H1 (cell line): Measurements from ENCODE around the gene HSPA1L. TPM values are rescaled to one million over a fixed set of nuclear protein-coding genes. Genes with fewer than 3 reads are reported as not detected.
"Not testable (repeated sequence)": the region's sequence is repeated elsewhere in the genome, so short reads cannot be mapped to it uniquely, and the experiment has no call there.

Experiments
- CTCF ChIA-PET: fragments of 300-600 bp; sonication (Branson Sonifier 250); formaldehyde crosslinking; loops from one replicate; lab custom pipeline; 2021; ENCODE audit not compliant: partially characterized antibody; lab: Charles Lee
- POLR2A ChIA-PET: fragments of 300-600 bp; sonication (Branson Sonifier 250); formaldehyde crosslinking; loops from one replicate; lab custom pipeline; 2021; ENCODE audit warnings: inconsistent platforms; ENCODE audit not compliant: partially characterized antibody; lab: Charles Lee
- DNase-seq, 2 experiments: peaks; one replicate each; pipeline versions ENCODE4 v3.0.0 to v3.0.0-alpha.2; 2010 to 2022; ENCODE audit warnings: low spot score in 2 of 2, low read depth in 1 of 2, mixed read lengths in 1 of 2
- FAIRE-seq: peaks from 2 replicates; lab custom pipeline; 2011; peaks lifted over from hg19 to GRCh38; lab: Jason Lieb, UNC
- H2AFZ ChIP-seq: 2 replicates; pipeline ENCODE4 v1.8.1; 2012; ENCODE audit warnings: low read length, inconsistent platforms
- H2AK5ac ChIP-seq: 2 replicates; pipeline ENCODE4 v1.6.1; 2013; ENCODE audit warnings: low read depth, low read length
- H2BK120ac ChIP-seq: replicated peaks from 2 replicates; pipeline ENCODE3; 2013; ENCODE audit warnings: low read depth, low read length, inconsistent platforms
- H2BK12ac ChIP-seq: 2 replicates; pipeline ENCODE4 v1.6.1; 2013; ENCODE audit warnings: low read depth, low read length
- H2BK15ac ChIP-seq: 2 replicates; pipeline ENCODE4 v1.6.1; 2013; ENCODE audit warnings: low read length
- H2BK20ac ChIP-seq: 2 replicates; pipeline ENCODE4 v1.6.1; 2013; ENCODE audit warnings: low read length
- H2BK5ac ChIP-seq: 2 replicates; pipeline ENCODE4 v1.6.1; 2013; ENCODE audit warnings: low read depth, low read length
- H3K14ac ChIP-seq: 2 replicates; pipeline ENCODE4 v1.6.1; 2013; ENCODE audit warnings: inconsistent platforms; ENCODE audit not compliant: insufficient read length
- H3K18ac ChIP-seq: 2 replicates; pipeline ENCODE4 v1.6.1; 2013; ENCODE audit warnings: low read length; ENCODE audit errors: extremely low read depth
- H3K23ac ChIP-seq: 2 replicates; pipeline ENCODE4 v1.6.1; 2013; ENCODE audit warnings: inconsistent platforms; ENCODE audit not compliant: insufficient read length
- H3K23me2 ChIP-seq: 2 replicates; pipeline ENCODE4 v1.6.1; 2013; ENCODE audit warnings: low read depth, low read length
- H3K27ac ChIP-seq: 2 replicates; pipeline ENCODE4 v1.6.1; 2011; ENCODE audit warnings: low read depth, low read length, inconsistent platforms
- H3K27me3 ChIP-seq, 4 experiments: replicated peaks in 1 of 4; 1 replicate in 1 of 4; 2 replicates in 3 of 4; pipeline versions ENCODE4 v1.6.1 to v1.8.1; 2011 to 2013; ENCODE audit warnings: low read length in 3 of 4, mild to moderate bottlenecking in 3 of 4, inconsistent platforms in 2 of 4, mixed read lengths in 2 of 4, moderate library complexity in 1 of 4; ENCODE audit not compliant: control insufficient read depth in 3 of 4, insufficient read depth in 3 of 4; ENCODE audit errors: extremely low read depth in 1 of 4
- H3K36me3 ChIP-seq, 4 experiments: 2 replicates each; pipeline versions ENCODE4 v1.6.1 to v1.8.1; 2011 to 2013; ENCODE audit warnings: mild to moderate bottlenecking in 4 of 4, low read length in 3 of 4, moderate library complexity in 2 of 4, control low read depth in 1 of 4, inconsistent platforms in 1 of 4; ENCODE audit not compliant: insufficient read depth in 4 of 4, control insufficient read depth in 2 of 4
- H3K4ac ChIP-seq: replicated peaks from 2 replicates; pipeline ENCODE3; 2013; ENCODE audit warnings: low read length, low read depth, mixed read lengths, inconsistent platforms; ENCODE audit not compliant: insufficient read length
- H3K4me1 ChIP-seq, 4 experiments: replicated peaks in 1 of 4; 1 replicate in 1 of 4; 2 replicates in 3 of 4; pipeline versions ENCODE4 v1.6.1 to v1.8.1; 2011 to 2013; ENCODE audit warnings: low read length in 3 of 4, inconsistent platforms in 2 of 4, mixed read lengths in 1 of 4; ENCODE audit not compliant: insufficient read depth in 4 of 4, control insufficient read depth in 3 of 4
- H3K4me2 ChIP-seq, 2 experiments: 2 replicates each; pipeline versions ENCODE4 v1.6.1 to v1.8.1; 2011 to 2013; ENCODE audit warnings: low read depth in 2 of 2, low read length in 2 of 2, control low read depth in 1 of 2, inconsistent platforms in 1 of 2, mild to moderate bottlenecking in 1 of 2; ENCODE audit not compliant: insufficient read depth in 1 of 2
- H3K4me3 ChIP-seq, 4 experiments: fragments of 200-600, 300-600 bp in 1 of 4; sonication (generic), shearing (Covaris generic), sonication (Bioruptor Twin) in 1 of 4; 2 replicates each; pipeline versions ENCODE4 v1.5.1 to v1.8.1; 2011 to 2016; ENCODE audit warnings: low read length in 4 of 4, low read depth in 3 of 4, control low read depth in 2 of 4, inconsistent platforms in 2 of 4, mild to moderate bottlenecking in 2 of 4, mixed read lengths in 1 of 4, moderate library complexity in 1 of 4; ENCODE audit not compliant: insufficient read depth in 2 of 4; ENCODE audit errors: extremely low read depth in 1 of 4
- H3K56ac ChIP-seq: replicated peaks from 2 replicates; pipeline ENCODE3; 2013; ENCODE audit warnings: low read depth, mild to moderate bottlenecking, mixed read lengths, low read length, inconsistent platforms; ENCODE audit not compliant: insufficient read length
- H3K79me1 ChIP-seq: 2 replicates; pipeline ENCODE4 v1.6.1; 2013; ENCODE audit warnings: low read depth, low read length, control low read depth
- H3K79me2 ChIP-seq, 2 experiments: 2 replicates each; pipeline versions ENCODE4 v1.6.1 to v1.8.1; 2012 to 2013; ENCODE audit warnings: low read length in 2 of 2, mild to moderate bottlenecking in 2 of 2, inconsistent platforms in 1 of 2; ENCODE audit not compliant: insufficient read depth in 2 of 2, control insufficient read depth in 1 of 2
- H3K9ac ChIP-seq, 4 experiments: replicated peaks in 1 of 4; 1 replicate in 1 of 4; 2 replicates in 3 of 4; pipeline versions ENCODE4 v1.6.1 to v1.8.1; 2011 to 2013; ENCODE audit warnings: low read depth in 3 of 4, low read length in 3 of 4, control low read depth in 2 of 4, mild to moderate bottlenecking in 2 of 4, moderate library complexity in 2 of 4, inconsistent platforms in 1 of 4; ENCODE audit errors: extremely low read depth in 1 of 4
- H3K9me3 ChIP-seq, 2 experiments: 2 replicates each; pipeline versions ENCODE4 v1.6.1 to v1.8.1; 2012 to 2013; ENCODE audit warnings: mild to moderate bottlenecking in 2 of 2, moderate library complexity in 2 of 2, control low read depth in 1 of 2, inconsistent platforms in 1 of 2, low read depth in 1 of 2, low read length in 1 of 2, mixed read lengths in 1 of 2; ENCODE audit not compliant: insufficient read depth in 2 of 2
- H4K20me1 ChIP-seq, 2 experiments: replicated peaks in 1 of 2; 2 replicates each; pipeline versions ENCODE3 to v1.8.1; 2011 to 2013; ENCODE audit warnings: inconsistent platforms in 2 of 2, low read length in 2 of 2, mild to moderate bottlenecking in 1 of 2; ENCODE audit not compliant: insufficient read depth in 2 of 2, control insufficient read depth in 1 of 2
- H4K5ac ChIP-seq: 2 replicates; pipeline ENCODE4 v1.6.1; 2013; ENCODE audit warnings: low read length, low read depth, mixed read lengths, inconsistent platforms; ENCODE audit not compliant: insufficient read length
- H4K8ac ChIP-seq: 2 replicates; pipeline ENCODE4 v1.8.0; 2013; ENCODE audit warnings: mild to moderate bottlenecking, moderate library complexity, low read length, inconsistent platforms; ENCODE audit not compliant: insufficient read depth; ENCODE audit errors: extremely low read depth
- H4K91ac ChIP-seq: replicated peaks from 2 replicates; pipeline ENCODE3; 2013; ENCODE audit warnings: low read length, mixed read lengths, inconsistent platforms; ENCODE audit not compliant: insufficient read length
- WGBS, 2 experiments: shearing (Covaris generic) in 1 of 2; methylation state at CpG; one replicate each; pipeline versions ENCODE4 v1.1.6 to v1.1.7; 2013 to 2015; ENCODE audit warnings: low lambda C conversion rate in 2 of 2, mixed read lengths in 2 of 2, inconsistent platforms in 1 of 2, low coverage in 1 of 2, missing lambda C conversion rate in 1 of 2; ENCODE audit not compliant: insufficient replicate concordance in 2 of 2, insufficient coverage in 1 of 2, insufficient read length in 1 of 2; ENCODE audit errors: extremely low coverage in 1 of 2, missing lambda C conversion rate in 1 of 2; 5-methylcytosine and 5-hydroxymethylcytosine counted together
- polyA plus RNA-seq, 7 experiments: library from polyadenylated mRNA; depleted of rRNA in 3 of 7; stranded (reverse) in 5 of 7; unstranded in 2 of 7; fragments of >200 nt in 5 of 7; fragments of 200-250 nt in 2 of 7; gene quantifications; 1 replicate in 5 of 7; 2 replicates in 1 of 7; 4 replicates in 1 of 7; pipeline versions ENCODE4 v1.2.1 to v1.2.3, GENCODE V29; 2011 to 2013; ENCODE audit warnings: missing spikeins in 2 of 7, mixed read lengths in 2 of 7
- total RNA-seq: library from RNA; stranded (reverse); fragmentation: NEBNext Ultra II Directional; extraction: Animal tissue kit (Norgen Biotek cat#: 25700); gene quantifications from 2 replicates; pipeline ENCODE4 v1.2.1, GENCODE V29; 2021

Gene HSPA1L
- total and polyA plus RNA-seq, 2 of the 8 experiments (the other 6 are each of a cell fraction or from before 2014, with no cell fraction given), result 1.00 to 1.9 TPM

- H2BK120ac ChIP-seq, H2AK5ac ChIP-seq, H3K4ac ChIP-seq, H3K4me3 ChIP-seq, H2BK15ac ChIP-seq, H4K8ac ChIP-seq, H3K9ac ChIP-seq, H3K23me2 ChIP-seq, H3K79me1 ChIP-seq, H3K9me3 ChIP-seq, H3K27me3 ChIP-seq, H3K56ac ChIP-seq, H4K5ac ChIP-seq, H3K4me2 ChIP-seq, H2BK20ac ChIP-seq, H3K18ac ChIP-seq, H3K23ac ChIP-seq, H2AFZ ChIP-seq, H2BK12ac ChIP-seq, H3K14ac ChIP-seq, H3K79me2 ChIP-seq, H2BK5ac ChIP-seq, H3K4me1 ChIP-seq, H3K27ac ChIP-seq, FAIRE-seq, H4K20me1 ChIP-seq, DNase-seq, H4K91ac ChIP-seq: not testable (repeated sequence)
- 91% methylated on average over 8 of the region's 8 CpGs; no CpG with 5 or more reads in 1 of the 2 experiments for WGBS, 2 experiments
- ChIA-PET POLR2A (interaction anchor here (1.6 to 6.5 kb wide), 3 partner anchors 12 to 30 kb away, joined by 5 to 93 read pairs (median 34); partner anchors contain the start of gene HSPA1B), CTCF (interaction anchor here (1.2 to 1.5 kb wide), 2 partner anchors 11 to 14 kb away, joined by 3 to 4 read pairs; no protein-coding TSS in a partner anchor)
- H3K36me3 ChIP-seq, result peaks cover 3 to 17% (median 4%) of the 10 kb centered on the region in 4 experiments; a peak in 7 of 8 replicates
These were observed 42.7 kb upstream of the HSPA1L start for GRCh38 chr6:31857774-31858173.
